Measurements from ENCODE around the gene BNIP1. TPM values are rescaled to one million over a fixed set of nuclear protein-coding genes. Genes with fewer than 3 reads are reported as not detected.

BNIP1 gene
- total and polyA plus RNA-seq, 2 of the 4 experiments (the other 2 are of a cell fraction): 24.3 to 35.3 TPM

DNA sequence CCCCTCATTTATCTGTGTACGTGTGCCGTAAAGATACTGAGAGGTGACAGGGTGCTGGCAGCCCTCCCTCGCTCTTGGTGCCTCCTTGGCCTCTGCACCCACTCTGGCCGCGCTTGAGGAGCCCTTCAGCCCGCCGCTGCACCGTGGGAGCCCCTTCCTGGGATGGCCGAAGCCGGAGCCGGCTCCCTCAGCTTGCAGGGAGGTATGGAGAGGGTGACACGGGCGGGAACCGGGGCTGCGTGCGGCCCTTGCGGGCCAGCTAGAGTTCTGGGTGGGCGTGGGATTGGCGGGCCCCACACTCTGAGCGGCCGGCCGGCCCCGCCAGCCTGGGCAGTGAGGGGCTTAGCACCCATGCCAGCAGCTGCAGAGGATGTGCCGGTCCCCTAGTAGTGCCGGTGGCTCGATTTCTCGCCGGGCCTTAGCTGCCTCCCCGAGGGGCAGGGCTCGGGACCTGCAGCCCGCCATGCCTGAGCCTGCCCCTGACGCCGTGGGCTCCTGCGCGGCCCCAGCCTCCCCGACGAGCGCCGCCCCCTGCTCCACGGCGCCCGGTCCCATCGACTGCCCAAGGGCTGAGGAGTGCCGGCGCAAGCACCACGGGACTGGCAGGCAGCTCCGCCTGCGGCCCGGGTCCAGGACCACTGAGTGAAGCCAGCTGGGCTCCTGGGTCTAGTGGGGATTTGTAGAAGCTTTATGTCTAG lies 69.1 kb downstream of the BNIP1 start:
- H3K9me1 ChIP-seq (ENCODE audit: insufficient read depth, low read length): no peaks in the 10 kb centered on the region
- TF ChIP-seq SMC3 (IDR thresholded peaks at IDR 0.05; ENCODE audit: low read depth, low read length) (no peak), CEBPB (IDR thresholded peaks at IDR 0.05; ENCODE audit: low read depth, low read length) (no peak), RFX5 (IDR thresholded peaks at IDR 0.05; ENCODE audit: low read depth, low read length) (no peak), CHD1 (IDR thresholded peaks at IDR 0.05; ENCODE audit: low read depth, low read length) (no peak)
- no peak for ATAC-seq (ENCODE audit: low read depth)
- H2AK5ac ChIP-seq (ENCODE audit: low read depth, low read length): no peak overlapping the region
- H3K4ac ChIP-seq (ENCODE audit: low read depth, low read length): no peak overlapping the region
- no peak overlapping the region for H4K8ac ChIP-seq (ENCODE audit: low read depth in 2 of 2, low read length in 2 of 2)
- H3K4me1 ChIP-seq (ENCODE audit: control insufficient read depth, insufficient read depth, low read length): no peaks in the 10 kb centered on the region
- dilution Hi-C loops (cut with HindIII; ENCODE audit: low sequenced_read_pairs, unreplicated experiment): no loop called here
- BruUV-seq (replicated peaks): no TSS peak
- POLR2A ChIA-PET (ENCODE audit: unreplicated experiment): no interaction called here
- 80% methylated on average over 15 of the region's 49 CpGs; no CpG with 5 or more reads in 1 of the 2 experiments for WGBS, 2 experiments (ENCODE audit: extremely low coverage in 2 of 2, insufficient read length in 1 of 2)
- H2BK20ac ChIP-seq (ENCODE audit: low read depth, low read length): no peak overlapping the region
- no peak overlapping the region for H2AK9ac ChIP-seq (replicated peaks; ENCODE audit: low read depth, low read length, poor library complexity)
- H4K91ac ChIP-seq (ENCODE audit: insufficient read depth, low read depth, low read length): no peak overlapping the region
- peaks cover 38% of the 10 kb centered on the region for H3K27me3 ChIP-seq (ENCODE audit: control insufficient read depth, insufficient read depth, low read length)
- no peak overlapping the region for H4K5ac ChIP-seq (ENCODE audit: low read depth, low read length)
- in situ Hi-C loops (cut with MboI; ENCODE audit: low sequenced_read_pairs): no loop called here
- no peak overlapping the region for H3K27ac ChIP-seq (ENCODE audit: insufficient read depth, low read length)
- intact Hi-C loops (cut with micrococcal nuclease): no loop called here
- CTCF ChIA-PET: no interaction called here
- no peak overlapping the region for H3K14ac ChIP-seq (replicated peaks; ENCODE audit: low read depth, low read length)
- no peaks in the 10 kb centered on the region for H3K79me1 ChIP-seq (ENCODE audit: low read depth in 1 of 2, low read length in 2 of 2)
- H3K4me3 ChIP-seq (ENCODE audit: insufficient read depth, low read depth, low read length): no peak overlapping the region
- no peak overlapping the region for H2BK5ac ChIP-seq (ENCODE audit: low read depth, low read length, poor library complexity, severe bottlenecking)
- H3K56ac ChIP-seq (ENCODE audit: extremely low read depth, insufficient read depth, low read length): no peak overlapping the region
- H3K18ac ChIP-seq (ENCODE audit: low read depth, low read length): no peak overlapping the region
- no peak overlapping the region for H2BK15ac ChIP-seq (ENCODE audit: low read depth, low read length)
- no peaks in the 10 kb centered on the region for H3K36me3 ChIP-seq (ENCODE audit: control insufficient read depth, insufficient read depth, low read length)
- H3K23ac ChIP-seq (ENCODE audit: low read depth, low read length): no peak overlapping the region
- no peak overlapping the region for H2AFZ ChIP-seq (replicated peaks; ENCODE audit: low read length, poor library complexity)
- H3K4me2 ChIP-seq (ENCODE audit: low read depth, low read length): no peak overlapping the region
- H2BK120ac ChIP-seq (ENCODE audit: low read depth, low read length): no peak overlapping the region
- no peak overlapping the region for H3K9ac ChIP-seq (ENCODE audit: low read depth, low read length)
- no peak for DNase-seq
- no peaks in the 10 kb centered on the region for H4K20me1 ChIP-seq (ENCODE audit: insufficient read depth, low read length)
- H3K9me3 ChIP-seq (ENCODE audit: control insufficient read depth, insufficient read depth, low read length): no peaks in the 10 kb centered on the region

Other genes starting within 250 kb of the BNIP1 start
- gene RPL26L1, start 185.1 kb upstream of the BNIP1 start, total RNA-seq (2012; rRNA removed): 109 and 118 TPM in 2 replicates
- 134 and 140 TPM in 2 replicates for gene RPL26L1, start 185.1 kb upstream of the BNIP1 start, polyA plus RNA-seq (2012; rRNA removed)
- gene ATP6V0E1, start 160.8 kb upstream of the BNIP1 start, total RNA-seq (2012; rRNA removed): 277 and 299 TPM in 2 replicates
- gene ATP6V0E1, start 160.8 kb upstream of the BNIP1 start, polyA plus RNA-seq (2012; rRNA removed): 258 TPM in 2 replicates
- gene CREBRF, start 88.2 kb upstream of the BNIP1 start, total RNA-seq (2012; rRNA removed): 11.1 and 16.1 TPM in 2 replicates
- 3.0 and 3.2 TPM in 2 replicates for gene CREBRF, start 88.2 kb upstream of the BNIP1 start, polyA plus RNA-seq (2012; rRNA removed)
- not detected in 2 replicates for gene NKX2-5, start 90.7 kb downstream of the BNIP1 start, total RNA-seq (2012; rRNA removed)
- gene NKX2-5, start 90.7 kb downstream of the BNIP1 start, polyA plus RNA-seq (2012; rRNA removed): not detected in 2 replicates
- 87.5 and 259 TPM in 2 replicates for gene STC2, start 183.9 kb downstream of the BNIP1 start, total RNA-seq (2012; rRNA removed)
- 157 and 270 TPM in 2 replicates for gene STC2, start 183.9 kb downstream of the BNIP1 start, polyA plus RNA-seq (2012; rRNA removed)